Measurements from ENCODE around the gene MDC1.
"Not testable (repeated sequence)": the region's sequence is repeated elsewhere in the genome, so short reads cannot be mapped to it uniquely, and the experiment has no call there.

Gene MDC1

DNA sequence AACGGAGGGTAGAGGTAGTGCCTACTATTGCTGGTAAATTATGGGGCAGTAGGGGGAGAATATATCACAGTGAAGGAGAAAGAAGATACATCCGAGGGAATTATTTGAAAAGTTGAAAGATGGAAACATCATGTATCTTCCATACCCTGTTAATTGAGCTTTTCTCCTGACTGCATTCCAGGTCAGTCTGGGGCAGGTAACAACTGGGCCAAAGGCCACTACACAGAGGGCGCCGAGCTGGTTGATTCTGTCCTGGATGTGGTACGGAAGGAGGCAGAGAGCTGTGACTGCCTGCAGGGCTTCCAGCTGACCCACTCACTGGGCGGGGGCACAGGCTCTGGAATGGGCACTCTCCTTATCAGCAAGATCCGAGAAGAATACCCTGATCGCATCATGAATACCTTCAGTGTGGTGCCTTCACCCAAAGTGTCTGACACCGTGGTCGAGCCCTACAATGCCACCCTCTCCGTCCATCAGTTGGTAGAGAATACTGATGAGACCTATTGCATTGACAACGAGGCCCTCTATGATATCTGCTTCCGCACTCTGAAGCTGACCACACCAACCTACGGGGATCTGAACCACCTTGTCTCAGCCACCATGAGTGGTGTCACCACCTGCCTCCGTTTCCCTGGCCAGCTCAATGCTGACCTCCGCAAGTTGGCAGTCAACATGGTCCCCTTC, 6.2 kb upstream of the MDC1 start:
- DNase-seq = not testable (repeated sequence)

GRCh38 chr6:30722280-30723112, 5.4 kb upstream of the MDC1 start:
- peak; percentile 88 for DNase-seq

GRCh38 chr6:30722025-30722279, 4.9 kb upstream of the MDC1 start:
- DNase-seq = not testable (repeated sequence)

- peak; percentile 97 for DNase-seq
Measured at GRCh38 chr6:30721198-30722024, 4.3 kb upstream of the MDC1 start.

DNA sequence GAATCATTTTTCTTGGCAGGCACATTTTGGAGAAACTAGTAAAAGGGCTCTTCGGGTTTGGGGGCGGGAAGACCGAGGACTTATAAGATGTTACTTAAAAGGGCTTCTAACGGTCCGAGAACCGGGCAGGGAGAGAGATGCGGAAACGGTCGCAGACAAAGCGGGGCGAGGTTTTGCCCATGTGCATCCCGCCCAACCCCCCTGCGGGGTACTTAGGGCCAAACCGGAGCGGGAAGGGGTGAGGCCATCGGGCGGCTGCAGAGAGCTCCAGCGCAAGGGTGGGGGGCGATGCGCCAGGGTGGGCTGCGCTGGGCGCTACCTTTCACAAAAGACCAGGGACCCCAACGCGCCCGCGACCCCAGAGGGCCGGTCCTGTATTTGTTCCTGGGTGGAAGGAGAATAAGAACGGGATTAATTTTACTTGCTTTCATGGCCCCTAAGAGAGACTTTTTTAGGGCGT, 3.7 kb upstream of the MDC1 start:
- DNase-seq = peak; percentile 72

GRCh38 chr6:30719791-30720737, 3.0 kb upstream of the MDC1 start, which contains the start of gene TUBB:
TUBB (plus strand) TSS chr6:30720352; CDS start chr6:30720507, 155 bp downstream.
- peak; percentile 95 for DNase-seq

DNA sequence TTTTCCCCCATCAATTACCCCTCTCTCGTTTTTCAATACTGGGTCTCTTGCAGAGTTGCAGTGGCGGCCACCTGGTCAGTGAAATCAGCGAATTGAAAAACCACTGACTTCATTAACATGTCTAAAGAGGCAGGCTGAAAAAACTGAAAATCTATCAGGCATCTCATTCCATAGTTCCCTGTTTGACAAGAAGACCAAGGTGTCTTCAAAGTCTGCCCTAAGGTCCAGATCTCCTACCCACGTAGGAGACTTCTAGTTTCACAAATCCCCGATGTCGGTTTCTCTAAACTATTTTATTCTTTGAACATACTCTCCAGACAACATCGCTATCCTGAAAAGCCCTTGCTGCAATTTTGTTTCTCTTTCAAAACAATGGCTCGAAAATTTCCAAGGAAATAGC, 2.3 kb upstream of the MDC1 start:
- DNase-seq = no peak

- DNase-seq = not testable (repeated sequence)
Measured at GRCh38 chr6:30717845-30718720, 1.0 kb upstream of the MDC1 start.

DNA sequence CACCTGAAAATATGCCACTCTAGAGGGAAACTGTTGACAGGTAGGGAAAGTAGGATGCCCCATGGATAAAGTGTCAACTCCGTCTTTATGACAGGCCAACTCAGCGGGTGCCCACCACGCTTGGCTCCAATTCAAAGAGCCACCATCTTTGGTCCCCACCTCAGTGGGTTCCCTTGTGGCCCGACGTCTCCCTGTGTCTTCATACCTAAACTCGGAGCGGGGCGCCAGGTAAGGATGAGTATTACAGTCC, 277 bp downstream of the MDC1 start:
- no peak for DNase-seq

DNA sequence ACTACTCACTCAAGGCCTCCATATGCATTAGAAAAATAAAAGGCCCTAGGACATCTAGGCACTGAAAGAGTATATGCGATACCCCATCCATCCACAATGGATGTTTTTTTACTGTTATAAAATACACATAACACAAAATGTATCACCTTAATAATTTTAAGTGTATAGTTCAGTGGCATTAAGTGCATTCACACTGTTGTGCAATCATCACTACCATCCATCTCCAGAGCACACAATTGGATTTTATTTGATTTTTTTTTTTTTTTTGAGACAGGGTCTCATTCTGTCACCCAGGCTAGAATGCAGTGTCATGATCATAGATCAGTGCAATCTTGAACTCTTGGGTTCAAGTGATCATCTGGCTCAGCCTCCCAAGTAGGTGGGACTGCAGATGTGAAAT, 2.8 kb downstream of the MDC1 start:
- DNase-seq = no peak

DNA sequence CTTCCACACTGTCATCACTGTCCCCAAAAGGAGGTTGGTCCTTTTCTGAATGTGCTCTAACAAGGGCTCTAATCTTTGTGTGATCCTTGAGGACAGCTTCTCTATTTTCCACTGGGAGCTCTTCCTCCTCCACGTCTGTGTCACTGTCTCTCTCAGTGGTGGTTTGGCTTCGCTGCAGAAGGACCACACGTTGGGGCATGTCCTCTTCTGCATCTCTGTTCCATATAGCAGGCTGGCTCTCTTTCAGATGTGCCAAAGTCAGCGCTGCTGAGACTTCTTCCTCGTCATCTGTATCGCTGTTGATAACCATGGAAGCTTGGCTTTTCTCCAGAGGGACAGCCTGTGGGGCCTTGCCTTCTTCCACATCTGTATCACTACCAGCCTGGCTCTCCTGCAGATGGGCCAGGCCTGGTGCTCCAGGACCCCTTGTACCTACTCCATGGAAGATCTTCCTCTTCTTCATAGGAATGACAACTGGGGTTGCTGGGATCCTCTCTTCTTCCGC, 4.6 kb downstream of the MDC1 start:
- no peak for DNase-seq

GRCh38 chr6:30711758-30712380, 5.2 kb downstream of the MDC1 start:
- DNase-seq = no peak

- DNase-seq = no peak
Measured at GRCh38 chr6:30709101-30709868, 7.8 kb downstream of the MDC1 start.

- DNase-seq = no peak
Measured at GRCh38 chr6:30707281-30707850, 9.7 kb downstream of the MDC1 start.

GRCh38 chr6:30705620-30706019, 11.5 kb downstream of the MDC1 start:
- DNase-seq = no peak

DNA sequence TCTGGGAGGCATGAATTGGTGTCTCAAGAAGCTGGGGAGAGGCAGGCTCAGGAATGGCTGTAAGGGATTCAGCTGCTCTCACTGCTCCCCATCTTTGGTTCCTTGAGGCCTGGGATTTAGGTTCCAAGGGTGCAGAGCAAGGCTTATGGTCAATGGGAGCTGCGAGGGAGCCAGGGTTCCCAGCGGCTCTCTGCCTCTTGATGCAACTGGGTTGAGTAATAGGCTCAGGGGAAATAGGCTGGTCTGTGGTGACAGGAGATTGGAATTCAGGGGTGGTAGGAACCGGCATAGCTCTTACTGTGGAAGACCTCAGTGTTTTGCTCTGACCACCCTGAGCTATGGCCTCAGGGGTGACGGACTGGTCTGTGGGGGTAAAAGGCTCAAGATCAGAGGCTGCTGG, 13.3 kb downstream of the MDC1 start:
- no peak for DNase-seq

DNA sequence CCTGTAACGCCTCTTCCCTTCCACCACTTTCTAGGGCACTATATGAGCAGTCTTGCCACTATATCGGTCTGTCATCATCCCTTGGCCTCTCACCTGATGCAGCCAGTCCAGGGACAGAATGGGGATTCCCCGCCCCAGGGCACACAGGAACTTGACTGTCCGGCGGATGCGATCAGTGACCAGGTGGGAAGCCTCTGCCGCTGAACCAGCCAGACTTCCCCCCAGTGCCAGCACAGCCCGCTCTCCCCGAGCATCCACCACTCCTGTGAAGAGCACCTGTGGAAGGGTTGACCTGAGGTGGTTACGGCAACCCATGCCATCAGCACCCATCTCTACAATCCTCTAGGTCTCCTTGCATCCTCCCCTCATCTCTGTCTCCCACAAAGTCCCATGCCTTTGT, 14.1 kb downstream of the MDC1 start:
- no peak for DNase-seq

- no peak for DNase-seq
Measured at GRCh38 chr6:30700340-30700739, 16.7 kb downstream of the MDC1 start.

DNA sequence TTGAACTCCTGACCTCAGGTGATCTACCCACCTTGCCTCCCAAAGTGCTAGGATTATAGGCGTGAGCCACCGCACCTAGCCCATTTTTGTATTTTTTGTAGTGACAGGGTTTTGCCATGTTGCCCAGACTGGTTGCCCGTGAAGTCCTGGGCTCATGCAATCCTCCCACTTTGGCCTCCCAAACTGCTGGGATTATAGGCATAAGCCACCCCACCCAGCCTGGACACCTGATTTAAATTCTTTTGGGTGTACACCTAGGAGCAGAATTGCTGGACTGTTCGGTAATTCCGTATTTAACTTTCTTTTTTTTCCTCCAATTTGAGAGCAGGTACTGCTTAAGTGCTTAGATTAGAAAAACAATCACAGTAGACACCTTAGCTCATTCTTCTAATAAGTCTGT, 20.6 kb downstream of the MDC1 start:
- DNase-seq = no peak
